ENCODE data around the gene ELOVL6.

GRCh38 chr4:110005461-110006056, 192.9 kb downstream of the ELOVL6 start:
- TF ChIP-seq CTCF (IDR thresholded peaks at IDR 0.05) (peak; percentile 5 to 58), POLR2AphosphoS5 (IDR thresholded peaks at IDR 0.05) (no peak), POLR2A (IDR thresholded peaks at IDR 0.05) (no peak)
